DND-41 (cell line): ENCODE results near the gene PIP4K2A.

Experiments used
- ATAC-seq: fragments of 200-7000 bp; cut with Tn5 transposase; 3 replicates; pipeline ENCODE4 v1.9.1; 2021; ENCODE audit warnings: low read depth; ENCODE audit not compliant: insufficient read depth
- DNase-seq: peaks from one replicate; pipeline ENCODE4 v3.0.0-alpha.2; 2020
- H2AFZ ChIP-seq: 2 replicates; pipeline ENCODE4 v1.6.0; 2012; ENCODE audit warnings: low read depth, low read length
- H3K27ac ChIP-seq: 2 replicates; pipeline ENCODE4 v1.5.1; 2012; ENCODE audit warnings: low read length, inconsistent platforms
- H3K27me3 ChIP-seq: fragments of 200-600 bp; sonication (generic); 2 replicates; pipeline ENCODE4 v1.6.0; 2012; ENCODE audit warnings: low read length, mild to moderate bottlenecking, inconsistent platforms; ENCODE audit not compliant: insufficient read depth, poor library complexity
- H3K36me3 ChIP-seq: 2 replicates; pipeline ENCODE4 v1.5.1; 2012; ENCODE audit warnings: low read length, inconsistent platforms; ENCODE audit not compliant: insufficient read depth
- H3K4me1 ChIP-seq: 2 replicates; pipeline ENCODE4 v1.5.1; 2012; ENCODE audit warnings: mild to moderate bottlenecking, low read length; ENCODE audit not compliant: insufficient read depth
- H3K4me2 ChIP-seq: 2 replicates; pipeline ENCODE4 v1.6.0; 2012; ENCODE audit warnings: mild to moderate bottlenecking, moderate library complexity, low read length, inconsistent platforms; ENCODE audit not compliant: insufficient read depth
- H3K4me3 ChIP-seq, 2 experiments: fragments of 200-600 bp in 1 of 2; shearing (Covaris generic) in 1 of 2; 2 replicates each; pipeline ENCODE4 v1.5.1; 2012 to 2016; ENCODE audit warnings: inconsistent platforms in 2 of 2, low read length in 2 of 2, mild to moderate bottlenecking in 2 of 2, low read depth in 1 of 2, moderate library complexity in 1 of 2
- H3K79me2 ChIP-seq: 2 replicates; pipeline ENCODE4 v1.6.0; 2012; ENCODE audit warnings: low read length, inconsistent platforms; ENCODE audit not compliant: insufficient read depth
- H3K9ac ChIP-seq: 2 replicates; pipeline ENCODE4 v1.6.0; 2012; ENCODE audit warnings: low read depth, mild to moderate bottlenecking, inconsistent platforms, low read length, moderate library complexity
- H3K9me3 ChIP-seq: 2 replicates; pipeline ENCODE4 v1.5.1; 2012; ENCODE audit warnings: low read length, moderate library complexity, mild to moderate bottlenecking, inconsistent platforms; ENCODE audit not compliant: insufficient read depth, severe bottlenecking
- H4K20me1 ChIP-seq: 2 replicates; pipeline ENCODE4 v1.6.0; 2012; ENCODE audit warnings: low read length; ENCODE audit not compliant: insufficient read depth
- CTCF ChIP-seq: IDR thresholded peaks from 2 replicates; pipeline ENCODE4 v1.5.1; 2012; ENCODE audit warnings: borderline replicate concordance, low read length, moderate library complexity, mild to moderate bottlenecking; ENCODE audit not compliant: poor library complexity, severe bottlenecking; ENCODE audit errors: extremely low read depth
- EZH2 ChIP-seq: IDR thresholded peaks from 3 replicates; pipeline ENCODE4 v1.6.1; 2012; ENCODE audit warnings: borderline replicate concordance, low read depth, mild to moderate bottlenecking, moderate library complexity, low read length, inconsistent platforms; ENCODE audit not compliant: severe bottlenecking

Gene PIP4K2A

DNA sequence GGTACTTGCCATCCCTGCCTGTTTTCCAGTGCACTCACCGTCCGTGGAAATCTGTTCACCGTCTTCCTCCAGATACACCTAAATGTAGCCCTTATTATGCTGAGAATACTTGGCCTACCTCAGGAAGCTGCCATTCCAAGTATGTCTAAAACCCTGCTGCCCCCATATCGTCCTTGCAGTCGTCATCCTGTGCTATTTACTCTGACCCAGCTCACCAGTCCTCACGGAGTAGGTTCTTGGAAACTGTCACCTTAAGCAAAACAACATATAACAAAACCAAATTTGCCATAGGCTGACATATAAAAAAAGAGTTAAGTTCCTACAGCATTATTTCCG, 880 bp upstream of the PIP4K2A start:
- peak overlapping the region in 1 of 2 experiments; percentile 93; a peak in 2 of 4 replicates for H3K4me3 ChIP-seq

DNA sequence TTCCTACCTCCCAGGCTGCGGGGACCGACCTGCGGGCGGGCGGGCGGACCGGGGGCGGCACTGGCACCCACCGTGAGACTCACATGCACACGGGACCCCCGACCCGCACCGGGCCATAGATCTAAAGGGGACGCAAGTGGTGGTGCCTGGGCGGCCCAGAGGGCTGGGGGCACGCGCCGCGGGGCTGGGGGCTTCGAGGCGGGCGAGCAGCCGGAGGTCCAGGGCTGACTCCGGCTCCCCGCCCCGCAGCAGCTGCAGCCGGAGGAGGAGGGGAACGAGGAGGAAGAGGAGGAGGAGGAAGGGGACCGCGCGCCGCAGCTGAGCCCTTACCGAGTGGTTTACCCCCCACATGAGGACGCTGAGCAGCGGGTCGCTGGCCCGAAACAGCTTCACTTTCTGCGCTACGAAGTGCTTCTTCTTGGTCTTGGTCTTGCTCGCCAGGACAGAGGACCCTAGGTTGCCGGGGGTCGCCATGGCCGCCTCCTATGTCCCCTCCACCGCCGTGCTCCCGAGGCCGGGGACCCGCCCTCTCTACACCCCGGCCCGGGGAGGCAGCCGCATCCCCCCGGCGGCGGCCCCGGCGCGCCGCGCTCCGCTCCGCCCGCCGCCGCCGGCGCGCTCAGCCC, 412 bp downstream of the PIP4K2A start:
- H4K20me1 ChIP-seq: peaks cover 33% of the 10 kb centered on the region
- peak; percentile 67 for ATAC-seq
- H3K36me3 ChIP-seq: no peaks in the 10 kb centered on the region; the same call in 1 of the 2 replicates

More for the DNA sequence above, 880 bp upstream of the PIP4K2A start:
- H3K27ac ChIP-seq: peak overlapping the region; percentile 82; the same call in 1 of the 2 replicates
- H3K4me2 ChIP-seq: peak overlapping the region; percentile 70
- peaks cover 34% of the 10 kb centered on the region for H3K4me1 ChIP-seq
- peaks cover 23% of the 10 kb centered on the region for H4K20me1 ChIP-seq
- ATAC-seq (no peak), DNase-seq (no peak)
- H2AFZ ChIP-seq: peak overlapping the region; percentile 90
- TF ChIP-seq CTCF (no peak), EZH2 (no peak)
- no peaks in the 10 kb centered on the region for H3K9me3 ChIP-seq
- no peaks in the 10 kb centered on the region; the same call in 1 of the 2 replicates for H3K36me3 ChIP-seq
- H3K9ac ChIP-seq: peak overlapping the region; percentile 65; the same call in 1 of the 2 replicates
- H3K79me2 ChIP-seq: peaks cover 39% of the 10 kb centered on the region
- no peaks in the 10 kb centered on the region for H3K27me3 ChIP-seq

DNA sequence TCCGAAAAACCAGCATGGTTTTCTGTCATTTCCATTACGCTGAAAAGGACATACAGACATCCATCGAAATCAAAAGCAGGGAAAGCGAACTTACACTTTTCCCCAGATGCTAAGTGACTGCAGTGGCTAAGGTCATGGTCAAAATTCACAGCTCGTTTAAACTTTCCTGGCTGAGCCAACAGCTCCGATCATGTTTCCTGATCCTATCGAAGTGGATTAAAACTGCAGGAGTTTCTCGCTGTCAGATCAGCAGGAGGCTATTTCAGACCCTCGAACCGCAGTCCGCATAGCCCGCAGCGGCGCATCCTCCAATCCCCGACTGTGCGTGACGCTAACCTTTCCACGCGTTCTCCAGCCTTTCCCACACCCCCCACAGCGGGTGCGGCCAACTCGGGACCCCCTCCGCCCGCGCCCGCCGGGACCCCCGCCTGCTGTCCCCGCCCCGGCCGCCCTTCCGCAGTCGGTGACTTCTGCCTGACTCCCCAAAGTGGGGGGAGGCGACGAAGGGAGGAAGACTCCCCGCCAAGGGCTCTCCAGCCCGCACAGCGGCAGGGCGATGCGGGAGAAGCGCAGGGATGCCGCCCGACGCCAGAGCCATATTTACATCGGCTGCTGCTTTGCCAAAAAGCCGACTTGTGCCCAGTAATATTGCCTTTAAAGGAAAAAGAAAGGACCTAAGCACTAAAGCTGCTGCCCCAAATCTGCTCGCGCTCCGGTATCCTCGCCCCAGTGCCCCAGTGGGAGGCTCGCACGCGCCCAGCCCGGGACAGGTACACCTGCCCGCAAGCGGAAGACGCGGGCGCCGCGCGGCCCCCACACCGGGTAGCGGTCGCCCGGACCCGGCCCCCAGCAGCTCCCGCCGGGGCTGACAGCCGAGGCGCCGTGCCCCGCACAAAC, 1.2 kb downstream of the PIP4K2A start:
- Histone ChIP-seq H3K36me3 (no peaks in the 10 kb centered on the region; the same call in 1 of the 2 replicates), H3K4me2 (peak overlapping the region; percentile 79), H3K4me3 (peak overlapping the region; percentile 62 to 93), H3K79me2 (peaks cover 59% of the 10 kb centered on the region), H3K9me3 (no peaks in the 10 kb centered on the region), H3K9ac (peak overlapping the region; percentile 65), H2AFZ (peak overlapping the region; percentile 84; the same call in 1 of the 2 replicates), H3K4me1 (peaks cover 37% of the 10 kb centered on the region), H4K20me1 (peaks cover 41% of the 10 kb centered on the region), H3K27ac (peak overlapping the region; percentile 33; the same call in 1 of the 2 replicates), H3K27me3 (no peaks in the 10 kb centered on the region)
- ATAC-seq (peak; percentile 44), DNase-seq (peak; percentile 33)
- no peak for TF ChIP-seq CTCF

More for the DNA sequence above, 412 bp downstream of the PIP4K2A start:
- Histone ChIP-seq H3K27me3 (no peaks in the 10 kb centered on the region), H2AFZ (peak overlapping the region; percentile 84), H3K9me3 (no peaks in the 10 kb centered on the region), H3K4me2 (peak overlapping the region; percentile 79), H3K9ac (peak overlapping the region; percentile 65), H3K27ac (peak overlapping the region; percentile 80), H3K79me2 (peaks cover 52% of the 10 kb centered on the region), H3K4me1 (peaks cover 37% of the 10 kb centered on the region), H3K4me3 (peak overlapping the region; percentile 62 to 93)
- TF ChIP-seq CTCF (no peak), EZH2 (no peak)
- DNase-seq: peak; percentile 65
